ENCODE results near the gene EXOSC10. TPM values are rescaled to one million over a fixed set of nuclear protein-coding genes. Genes with fewer than 3 reads are reported as not detected.

Gene EXOSC10
- total and polyA plus RNA-seq, 9 of the 15 experiments (the other 6 are each of a cell fraction or from before 2014, with no cell fraction given) = 23.4 to 150 (median 105) TPM

- TF ChIP-seq, protein P1, sequence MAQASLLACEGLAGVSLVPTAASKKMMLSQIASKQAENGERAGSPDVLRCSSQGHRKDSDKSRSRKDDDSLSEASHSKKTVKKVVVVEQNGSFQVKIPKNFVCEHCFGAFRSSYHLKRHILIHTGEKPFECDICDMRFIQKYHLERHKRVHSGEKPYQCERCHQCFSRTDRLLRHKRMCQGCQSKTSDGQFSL (CRISPR knock-in tag; IDR thresholded peaks at IDR 0.05) = 0 out of 2 replicates have a peak, but pooled peaks have one; percentile 20
- TF ChIP-seq, protein P1 (tag; IDR thresholded peaks at IDR 0.05) = no peak
- TF ChIP-seq PHF20 (IDR thresholded peaks at IDR 0.05; ENCODE audit: partially characterized antibody) (peak; percentile 69), SUPT5H (IDR thresholded peaks at IDR 0.05) (peak; percentile 84), SP1 (CRISPR knock-in tag; IDR thresholded peaks at IDR 0.05) (0 out of 2 replicates have a peak, but pooled peaks have one; percentile 29), RBM25 (IDR thresholded peaks at IDR 0.05; ENCODE audit: low read depth, low read length, severe bottlenecking) (peak; percentile 99), TAF7 (tag; IDR thresholded peaks at IDR 0.05) (peak; percentile 55), FOXA3 (CRISPR knock-in tag; conservative IDR thresholded peaks at IDR 0.05 in 1 of 2, IDR thresholded peaks at IDR 0.05 in 1 of 2) (0 out of 4 replicates have a peak, but pooled peaks of 1 of the 2 experiments have one; percentile 19), NCOA1 (IDR thresholded peaks at IDR 0.05; ENCODE audit: low read depth) (0 out of 2 replicates have a peak, but pooled peaks have one; percentile 27), BCOR (IDR thresholded peaks at IDR 0.05) (0 out of 2 replicates have a peak, but pooled peaks have one; percentile 9), ZNF431 (CRISPR knock-in tag; IDR thresholded peaks at IDR 0.05) (0 out of 2 replicates have a peak, but pooled peaks have one; percentile 18), ZNF778 (CRISPR knock-in tag; IDR thresholded peaks at IDR 0.05) (no peak), NONO (IDR thresholded peaks at IDR 0.05; ENCODE audit: low read depth in 2 of 2, low read length in 1 of 2) (peak in 1 of 2 experiments; percentile 84; a peak in 3 of 4 replicates), TAF1 (IDR thresholded peaks at IDR 0.05; ENCODE audit: control insufficient read depth, extremely low read depth, insufficient read depth, low read length, severe bottlenecking) (no peak), CXXC5 (CRISPR knock-in tag; IDR thresholded peaks at IDR 0.05) (peak; percentile 93), ARNT (IDR thresholded peaks at IDR 0.05) (no peak), MTA3 (IDR thresholded peaks at IDR 0.05; ENCODE audit: borderline replicate concordance) (peak; percentile 51; the same call in 1 of the 2 replicates), POLR2B (IDR thresholded peaks at IDR 0.05; ENCODE audit: low read depth, partially characterized antibody) (peak; percentile 64), NRF1 (conservative IDR thresholded peaks at IDR 0.05 in 1 of 2, IDR thresholded peaks at IDR 0.05 in 1 of 2) (peak in 1 of 2 experiments; percentile 20; a peak in 2 of 4 replicates), MYC (IDR thresholded peaks at IDR 0.05; ENCODE audit: low read depth, low read length) (peak; percentile 99), MYC (CRISPR knock-in tag; IDR thresholded peaks at IDR 0.05; ENCODE audit: borderline replicate concordance, low read depth) (peak; percentile 78; the same call in 1 of the 2 replicates)
- TF ChIP-seq, protein P2, sequence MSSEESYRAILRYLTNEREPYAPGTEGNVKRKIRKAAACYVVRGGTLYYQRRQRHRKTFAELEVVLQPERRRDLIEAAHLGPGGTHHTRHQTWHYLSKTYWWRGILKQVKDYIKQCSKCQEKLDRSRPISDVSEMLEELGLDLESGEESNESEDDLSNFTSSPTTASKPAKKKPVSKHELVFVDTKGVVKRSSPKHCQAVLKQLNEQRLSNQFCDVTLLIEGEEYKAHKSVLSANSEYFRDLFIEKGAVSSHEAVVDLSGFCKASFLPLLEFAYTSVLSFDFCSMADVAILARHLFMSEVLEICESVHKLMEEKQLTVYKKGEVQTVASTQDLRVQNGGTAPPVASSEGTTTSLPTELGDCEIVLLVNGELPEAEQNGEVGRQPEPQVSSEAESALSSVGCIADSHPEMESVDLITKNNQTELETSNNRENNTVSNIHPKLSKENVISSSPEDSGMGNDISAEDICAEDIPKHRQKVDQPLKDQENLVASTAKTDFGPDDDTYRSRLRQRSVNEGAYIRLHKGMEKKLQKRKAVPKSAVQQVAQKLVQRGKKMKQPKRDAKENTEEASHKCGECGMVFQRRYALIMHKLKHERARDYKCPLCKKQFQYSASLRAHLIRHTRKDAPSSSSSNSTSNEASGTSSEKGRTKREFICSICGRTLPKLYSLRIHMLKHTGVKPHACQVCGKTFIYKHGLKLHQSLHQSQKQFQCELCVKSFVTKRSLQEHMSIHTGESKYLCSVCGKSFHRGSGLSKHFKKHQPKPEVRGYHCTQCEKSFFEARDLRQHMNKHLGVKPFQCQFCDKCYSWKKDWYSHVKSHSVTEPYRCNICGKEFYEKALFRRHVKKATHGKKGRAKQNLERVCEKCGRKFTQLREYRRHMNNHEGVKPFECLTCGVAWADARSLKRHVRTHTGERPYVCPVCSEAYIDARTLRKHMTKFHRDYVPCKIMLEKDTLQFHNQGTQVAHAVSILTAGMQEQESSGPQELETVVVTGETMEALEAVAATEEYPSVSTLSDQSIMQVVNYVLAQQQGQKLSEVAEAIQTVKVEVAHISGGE (CRISPR knock-in tag; IDR thresholded peaks at IDR 0.05) = peak in 2 of 3 experiments; percentile 82 to 94; a peak in 5 of 6 replicates
Measured at GRCh38 chr1:11059968-11060830, 39.5 kb downstream of the EXOSC10 start, which contains the start of gene SRM (continued).

Measured in K562 (cell line).